ENCODE data around the gene ISCA2. TPM values are rescaled to one million over a fixed set of nuclear protein-coding genes. Genes with fewer than 3 reads are reported as not detected.
A peak's percentile ranks its signal among the peaks of the same experiment; 100 is the strongest.

ISCA2 gene
- total and polyA plus RNA-seq, 11 donors, result 10.8 to 45.8 (median 35.5) TPM

DNA sequence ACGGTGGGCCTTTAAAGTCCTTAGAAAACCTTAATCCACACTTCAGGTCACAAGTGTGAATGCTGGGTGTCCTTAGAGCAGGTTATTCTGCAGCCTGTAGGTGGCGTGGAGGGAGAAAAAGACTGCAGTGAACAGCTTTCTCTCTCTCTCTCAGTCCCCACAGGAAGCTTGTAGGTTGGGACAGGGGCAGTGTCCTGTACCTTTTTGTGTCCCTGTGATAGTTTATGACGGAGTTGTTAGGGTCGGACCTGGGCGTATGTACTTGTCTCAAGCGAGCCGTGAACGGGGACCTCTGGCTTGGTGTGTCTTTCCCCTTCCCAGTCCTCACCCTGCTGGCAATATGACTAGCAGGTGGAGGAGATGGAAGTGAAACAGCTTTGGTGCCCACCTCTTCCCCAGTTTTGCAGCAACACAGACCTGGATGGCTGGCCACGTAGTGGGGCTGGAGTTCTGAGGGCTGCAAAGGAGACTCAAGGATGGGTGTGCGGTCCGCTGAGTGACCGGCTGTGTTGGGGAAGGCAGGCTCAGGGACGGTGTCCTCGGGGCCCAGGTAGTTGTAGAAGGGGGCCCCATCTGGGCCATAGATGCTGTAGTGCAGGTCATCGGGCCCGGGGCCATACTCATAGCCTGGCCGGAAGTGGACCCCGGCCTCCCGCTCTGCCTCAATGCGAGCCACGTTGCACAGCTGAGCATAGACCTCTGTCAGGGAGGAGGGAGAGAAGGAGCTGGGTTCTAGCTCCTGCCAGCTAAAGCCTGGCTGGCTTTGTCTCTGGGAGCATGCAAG, 8.9 kb downstream of the ISCA2 start:
- Histone ChIP-seq H3K4me3 (no peak overlapping the region), H3K27me3 (no peaks in the 10 kb centered on the region), H3K4me1 (peaks cover 0 to 8% (median 0%) of the 10 kb centered on the region in 12 donors), H3K9me3 (no peaks in the 10 kb centered on the region), H3K36me3 (peaks cover 0 to 70% (median 28%) of the 10 kb centered on the region in 9 donors), H3K27ac (no peak overlapping the region)
- intact Hi-C loops (cut with DNase I), result loop anchor here in 7 of 10 donors (5.0 to 10.0 kb wide), 3 partner anchors 100 to 302 kb away; partner anchors contain the start of gene LTBP2 (in 6 of the 7)
- DNase-seq, result peak in 1 of 5 donors; percentile 56
- ATAC-seq, result peak in 1 of 4 donors; percentile 14
- 76 to 85% (median 82%) methylated on average over 16 to 21 of the region's 21 CpGs for WGBS, 4 donors
- TF ChIP-seq POLR2A (IDR thresholded peaks at IDR 0.05), result no peak
- TF ChIP-seq, protein P1, sequence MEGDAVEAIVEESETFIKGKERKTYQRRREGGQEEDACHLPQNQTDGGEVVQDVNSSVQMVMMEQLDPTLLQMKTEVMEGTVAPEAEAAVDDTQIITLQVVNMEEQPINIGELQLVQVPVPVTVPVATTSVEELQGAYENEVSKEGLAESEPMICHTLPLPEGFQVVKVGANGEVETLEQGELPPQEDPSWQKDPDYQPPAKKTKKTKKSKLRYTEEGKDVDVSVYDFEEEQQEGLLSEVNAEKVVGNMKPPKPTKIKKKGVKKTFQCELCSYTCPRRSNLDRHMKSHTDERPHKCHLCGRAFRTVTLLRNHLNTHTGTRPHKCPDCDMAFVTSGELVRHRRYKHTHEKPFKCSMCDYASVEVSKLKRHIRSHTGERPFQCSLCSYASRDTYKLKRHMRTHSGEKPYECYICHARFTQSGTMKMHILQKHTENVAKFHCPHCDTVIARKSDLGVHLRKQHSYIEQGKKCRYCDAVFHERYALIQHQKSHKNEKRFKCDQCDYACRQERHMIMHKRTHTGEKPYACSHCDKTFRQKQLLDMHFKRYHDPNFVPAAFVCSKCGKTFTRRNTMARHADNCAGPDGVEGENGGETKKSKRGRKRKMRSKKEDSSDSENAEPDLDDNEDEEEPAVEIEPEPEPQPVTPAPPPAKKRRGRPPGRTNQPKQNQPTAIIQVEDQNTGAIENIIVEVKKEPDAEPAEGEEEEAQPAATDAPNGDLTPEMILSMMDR (IDR thresholded peaks at IDR 0.05), result peak in 8 of 12 donors; percentile 8 to 41 (median 22)

DNA sequence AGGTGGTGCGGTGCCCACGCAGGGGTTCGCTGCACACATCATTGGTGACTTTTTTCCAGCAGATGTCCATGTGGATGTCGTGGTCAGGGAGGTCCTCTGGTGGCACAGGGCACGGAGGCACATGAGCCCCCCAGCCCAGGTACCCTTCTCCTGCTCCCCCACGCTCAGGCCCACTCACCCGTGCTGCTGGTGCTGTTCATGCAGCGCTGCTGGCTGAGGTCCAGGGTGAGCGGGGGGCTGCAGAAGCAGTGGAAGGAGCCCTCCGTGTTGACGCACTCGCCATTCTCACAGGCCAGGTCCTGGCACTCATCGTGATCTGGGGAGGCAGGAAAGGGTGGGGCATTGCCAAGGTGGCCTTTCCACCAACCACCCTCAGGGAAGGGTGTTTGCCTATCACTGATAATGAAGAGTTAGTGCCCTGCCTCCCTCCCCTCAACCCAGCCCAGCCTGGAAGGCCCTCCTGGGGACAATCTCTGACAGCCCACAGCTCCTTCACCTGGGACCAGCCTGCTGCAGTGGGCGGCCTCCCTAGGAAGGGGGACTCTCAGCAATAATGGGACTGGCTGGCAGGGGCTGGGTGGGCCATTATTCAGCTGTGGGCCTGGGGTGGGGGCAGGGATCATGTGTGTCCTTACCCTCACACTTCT, 9.8 kb downstream of the ISCA2 start:
- H3K4me1 ChIP-seq, result peaks cover 0 to 8% (median 0%) of the 10 kb centered on the region in 12 donors
- intact Hi-C loops (cut with DNase I), result loop anchor here in 7 of 10 donors (5.0 to 10.0 kb wide), 3 partner anchors 99 to 301 kb away; partner anchors contain the start of gene LTBP2 (in 6 of the 7)
- DNase-seq (peak in 1 of 5 donors; percentile 56), ATAC-seq (no peak)
- H3K9me3 ChIP-seq, result no peaks in the 10 kb centered on the region
- H3K36me3 ChIP-seq, result peaks cover 0 to 79% (median 24%) of the 10 kb centered on the region in 9 donors
- no peak overlapping the region for H3K27ac ChIP-seq
- WGBS, 4 donors, result 85 to 89% (median 87%) methylated on average over 8 to 14 of the region's 14 CpGs
- H3K27me3 ChIP-seq, result no peaks in the 10 kb centered on the region
- H3K4me3 ChIP-seq, result no peak overlapping the region
- TF ChIP-seq, protein P1 (IDR thresholded peaks at IDR 0.05), result no peak
- no peak for TF ChIP-seq POLR2A (IDR thresholded peaks at IDR 0.05)

DNA sequence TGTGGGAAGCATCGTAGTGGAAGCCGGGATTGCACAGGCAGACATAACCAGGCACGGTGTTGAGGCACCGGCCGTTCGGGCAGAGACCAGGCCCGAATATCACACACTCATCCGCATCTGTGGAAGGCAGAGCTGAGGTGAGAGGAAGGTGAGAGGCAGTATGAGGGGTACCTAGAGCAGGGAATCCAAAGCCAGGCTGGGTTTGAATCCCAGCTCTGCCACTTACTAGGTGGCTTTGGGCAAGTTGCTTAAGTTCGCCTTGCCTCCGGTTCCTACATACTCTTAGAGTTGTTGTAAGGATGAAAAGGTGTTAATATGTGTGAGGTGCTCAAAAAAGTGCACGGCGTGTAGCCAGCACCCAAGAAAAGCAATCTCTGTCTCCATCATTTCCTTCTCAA, 10.4 kb downstream of the ISCA2 start:
- TF ChIP-seq, protein P1 (IDR thresholded peaks at IDR 0.05), result no peak
- no peak for TF ChIP-seq POLR2A (IDR thresholded peaks at IDR 0.05)
- DNase-seq, result no peak
- peaks cover 0 to 83% (median 18%) of the 10 kb centered on the region in 9 donors for H3K36me3 ChIP-seq

DNA sequence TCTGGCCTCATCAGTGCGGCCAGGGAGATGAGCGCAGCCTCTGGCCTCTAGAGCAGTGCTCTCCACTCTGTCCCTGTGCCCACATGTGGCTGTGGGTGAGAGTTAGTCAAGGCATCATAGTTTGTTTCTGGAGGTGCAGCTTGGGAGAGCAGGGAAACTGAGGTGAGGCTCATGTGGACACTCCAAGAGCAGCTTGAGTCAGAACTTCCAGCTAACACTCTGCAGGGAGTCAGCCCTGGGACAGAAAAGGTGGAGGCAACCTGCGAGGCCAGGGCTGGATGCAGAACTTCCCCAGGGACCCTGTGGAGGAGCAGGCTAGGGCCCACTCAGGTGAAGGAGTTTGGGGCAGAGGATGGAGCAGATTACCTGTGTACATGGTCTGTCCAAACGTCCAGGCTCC, 10.8 kb downstream of the ISCA2 start:
- peaks cover 0 to 8% (median 0%) of the 10 kb centered on the region in 12 donors for H3K4me1 ChIP-seq
- no peak for DNase-seq
- no peak overlapping the region for H3K27ac ChIP-seq
- no peaks in the 10 kb centered on the region for H3K9me3 ChIP-seq
- 83 to 93% (median 88%) methylated on average over 3 to 4 of the region's 4 CpGs for WGBS, 4 donors
- no peak overlapping the region for H3K4me3 ChIP-seq
- intact Hi-C loops (cut with DNase I), result loop anchor here in 7 of 10 donors (5.0 to 10.0 kb wide), 3 partner anchors 98 to 300 kb away; partner anchors contain the start of gene LTBP2 (in 6 of the 7)
- no peak for ATAC-seq
- H3K27me3 ChIP-seq, result no peaks in the 10 kb centered on the region
- peaks cover 0 to 88% (median 14%) of the 10 kb centered on the region in 9 donors for H3K36me3 ChIP-seq
- no peak for TF ChIP-seq POLR2A (IDR thresholded peaks at IDR 0.05)
- TF ChIP-seq, protein P1 (IDR thresholded peaks at IDR 0.05), result no peak

More for the DNA sequence above, 10.4 kb downstream of the ISCA2 start:
- ATAC-seq, result no peak
- WGBS, 4 donors, result 93 to 97% (median 95%) methylated on average over 12 of the region's 12 CpGs
- intact Hi-C loops (cut with DNase I), result loop anchor here in 7 of 10 donors (5.0 to 10.0 kb wide), 3 partner anchors 98 to 301 kb away; partner anchors contain the start of gene LTBP2 (in 6 of the 7)
- no peaks in the 10 kb centered on the region for H3K27me3 ChIP-seq
- H3K27ac ChIP-seq, result no peak overlapping the region
- H3K4me1 ChIP-seq, result peaks cover 0 to 8% (median 0%) of the 10 kb centered on the region in 12 donors
- no peaks in the 10 kb centered on the region for H3K9me3 ChIP-seq
- no peak overlapping the region for H3K4me3 ChIP-seq

Measured in heart left ventricle (tissue), 16 donors.